ENCODE measurements around the gene HSF5.

DNA sequence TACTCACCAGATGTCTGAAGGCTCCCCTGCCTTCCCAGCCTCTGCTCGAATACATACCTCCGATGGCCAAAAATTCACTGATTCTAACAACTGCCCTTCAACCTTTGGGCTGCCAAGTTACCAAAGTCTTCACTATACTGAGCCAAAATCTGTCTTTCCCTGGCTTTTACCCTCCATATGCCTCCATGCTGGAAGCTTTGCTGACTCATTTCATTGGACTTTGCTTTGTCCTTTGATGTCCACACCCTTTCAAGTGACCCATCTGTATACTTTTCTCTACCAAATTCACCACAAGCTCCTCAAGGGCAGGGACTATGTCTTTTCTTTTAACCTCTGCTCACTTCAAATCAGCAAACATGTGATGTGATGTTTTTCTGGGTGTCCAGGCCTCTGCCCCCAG is 47.2 kb upstream of the HSF5 start:
- TF ChIP-seq, protein P1, sequence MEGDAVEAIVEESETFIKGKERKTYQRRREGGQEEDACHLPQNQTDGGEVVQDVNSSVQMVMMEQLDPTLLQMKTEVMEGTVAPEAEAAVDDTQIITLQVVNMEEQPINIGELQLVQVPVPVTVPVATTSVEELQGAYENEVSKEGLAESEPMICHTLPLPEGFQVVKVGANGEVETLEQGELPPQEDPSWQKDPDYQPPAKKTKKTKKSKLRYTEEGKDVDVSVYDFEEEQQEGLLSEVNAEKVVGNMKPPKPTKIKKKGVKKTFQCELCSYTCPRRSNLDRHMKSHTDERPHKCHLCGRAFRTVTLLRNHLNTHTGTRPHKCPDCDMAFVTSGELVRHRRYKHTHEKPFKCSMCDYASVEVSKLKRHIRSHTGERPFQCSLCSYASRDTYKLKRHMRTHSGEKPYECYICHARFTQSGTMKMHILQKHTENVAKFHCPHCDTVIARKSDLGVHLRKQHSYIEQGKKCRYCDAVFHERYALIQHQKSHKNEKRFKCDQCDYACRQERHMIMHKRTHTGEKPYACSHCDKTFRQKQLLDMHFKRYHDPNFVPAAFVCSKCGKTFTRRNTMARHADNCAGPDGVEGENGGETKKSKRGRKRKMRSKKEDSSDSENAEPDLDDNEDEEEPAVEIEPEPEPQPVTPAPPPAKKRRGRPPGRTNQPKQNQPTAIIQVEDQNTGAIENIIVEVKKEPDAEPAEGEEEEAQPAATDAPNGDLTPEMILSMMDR (IDR thresholded peaks at IDR 0.05; ENCODE audit: low read length) = no peak
- TF ChIP-seq EZH2 (optimal IDR thresholded peaks at IDR 0.05; ENCODE audit: low read depth, low read length) (no peak), EZH2phosphoT487 (IDR thresholded peaks at IDR 0.05; ENCODE audit: low read length) (no peak)

All from MM.1S (cell line).